RPMI8226 (cell line): Measurements from ENCODE around the gene GYS2.
"Not testable (repeated sequence)": the region's sequence is repeated elsewhere in the genome, so short reads cannot be mapped to it uniquely, and the experiment has no call there.

Experiments
- DNase-seq: peaks from one replicate; pipeline ENCODE4 v3.0.0-alpha.2; 2015

Gene GYS2

DNA sequence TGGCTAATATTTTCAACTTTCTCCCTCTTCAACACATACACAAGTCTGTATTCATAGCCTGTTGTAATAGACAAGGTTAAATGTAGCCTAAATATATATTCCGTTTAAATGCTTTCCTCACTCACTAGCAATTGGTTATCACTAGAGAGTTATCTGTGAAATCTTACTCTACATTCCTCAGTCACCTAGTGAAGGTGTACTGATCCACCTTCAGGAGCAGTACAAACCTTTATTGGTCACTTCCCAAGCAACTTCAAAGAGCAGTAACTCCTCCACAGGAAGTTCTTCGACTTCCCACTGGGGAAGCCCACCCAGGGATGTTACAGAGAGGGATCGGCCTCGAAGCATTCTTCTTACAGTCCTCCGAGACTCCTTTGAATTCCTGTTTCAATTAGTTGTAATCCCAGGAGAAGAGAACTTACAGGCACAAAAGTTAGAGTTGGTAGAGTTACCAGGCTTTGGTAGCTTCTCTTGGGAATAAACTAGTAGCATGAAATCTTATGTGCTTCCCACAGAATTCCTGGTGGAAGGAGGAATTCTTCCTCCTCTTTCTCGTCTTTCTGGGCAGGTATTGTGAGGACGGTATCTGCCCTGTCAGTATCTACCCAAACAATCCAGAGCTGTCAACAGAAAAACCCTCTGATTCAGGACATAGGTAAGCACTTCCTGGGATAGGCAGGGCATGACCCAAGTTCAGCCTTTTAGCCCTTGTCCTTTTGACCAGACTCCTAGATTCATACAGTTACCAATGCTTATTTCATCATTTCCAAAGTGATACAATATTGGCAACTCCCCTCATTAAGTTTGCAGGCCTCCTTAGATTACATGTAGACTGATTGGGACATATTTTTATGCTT lies at the start of gene GYS2:
GYS2 (minus strand) TSS at position 603 of the 857 bp plus-strand sequence; CDS start at position 348, 255 bp downstream.
- DNase-seq, result no peak

DNA sequence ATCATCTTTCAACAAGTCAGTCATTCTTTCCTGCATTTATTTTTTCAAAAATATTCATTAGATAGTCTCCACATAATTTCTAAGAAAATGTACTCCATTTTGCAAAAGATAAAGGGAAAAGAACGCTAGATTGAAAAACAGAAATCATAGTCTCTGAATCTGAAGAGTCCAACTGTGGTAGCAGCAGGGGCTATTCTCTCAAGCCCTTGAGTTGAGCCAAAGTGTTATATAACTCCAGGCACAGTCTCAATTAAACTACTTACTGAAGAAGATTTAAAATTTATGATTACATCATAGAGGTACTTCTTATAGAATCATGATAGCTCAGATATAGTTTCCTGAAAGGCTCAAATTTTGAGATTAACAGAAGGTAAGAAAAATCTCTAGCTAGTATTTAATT lies 47.2 kb upstream of the GYS2 start:
- no peak for DNase-seq

DNA sequence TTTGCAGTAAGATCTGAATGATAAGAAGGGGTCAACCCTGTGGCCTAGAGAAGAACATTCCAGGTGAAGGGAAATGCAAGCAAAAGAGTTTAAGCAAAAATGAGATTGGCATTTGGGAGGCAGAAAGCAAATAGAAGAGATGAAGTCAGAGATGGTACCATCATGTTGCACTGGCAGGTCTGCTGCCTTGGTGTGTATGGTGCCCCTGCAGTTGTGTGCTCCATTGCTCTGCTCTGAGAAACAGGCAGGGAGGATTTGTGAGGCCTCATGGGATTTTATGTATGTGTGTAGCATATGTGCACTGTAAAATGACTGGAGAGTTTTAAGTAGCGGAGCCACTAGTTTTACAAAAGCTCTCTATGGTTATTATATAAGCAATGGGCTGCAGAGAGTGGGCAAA lies 46.4 kb upstream of the GYS2 start:
- no peak for DNase-seq

DNA sequence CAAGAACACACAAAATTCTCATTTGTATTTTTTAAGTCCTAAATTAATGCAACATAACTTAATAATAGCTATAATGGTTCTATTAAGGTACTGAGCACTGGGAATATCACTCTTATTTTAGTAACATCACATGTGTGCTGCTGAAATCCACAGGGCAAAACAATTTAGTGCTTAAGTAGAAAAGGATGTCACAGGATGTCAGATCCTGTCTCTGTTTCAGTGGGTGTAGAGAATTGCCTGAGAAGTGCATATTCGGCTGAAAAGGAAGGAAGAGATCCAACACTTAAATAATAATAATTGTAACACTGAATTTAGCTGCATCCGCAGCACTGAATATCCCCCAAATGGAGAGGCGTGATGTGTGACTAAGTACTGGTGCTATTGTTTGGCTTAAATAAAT lies 44.4 kb upstream of the GYS2 start:
- DNase-seq, result no peak

DNA sequence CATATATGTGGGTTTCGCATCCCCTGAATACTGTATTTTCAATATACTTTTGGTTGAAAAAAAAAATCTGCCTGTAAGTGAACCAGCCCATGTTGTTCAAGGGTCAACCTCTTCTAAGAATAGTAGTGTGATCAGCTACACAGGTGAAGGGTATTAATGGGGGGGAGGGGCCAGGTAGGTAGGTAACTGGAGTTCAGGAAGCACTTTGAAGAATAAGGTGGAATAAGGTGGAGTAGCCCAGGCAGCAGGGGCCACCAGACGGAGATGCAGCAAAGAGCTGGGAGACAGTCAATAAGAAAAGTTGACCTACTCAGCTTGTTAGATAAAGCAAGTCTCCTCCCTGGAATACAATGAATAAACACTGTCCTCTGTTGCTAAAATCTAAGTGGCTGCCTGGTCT lies 43.7 kb upstream of the GYS2 start:
- no peak for DNase-seq

DNA sequence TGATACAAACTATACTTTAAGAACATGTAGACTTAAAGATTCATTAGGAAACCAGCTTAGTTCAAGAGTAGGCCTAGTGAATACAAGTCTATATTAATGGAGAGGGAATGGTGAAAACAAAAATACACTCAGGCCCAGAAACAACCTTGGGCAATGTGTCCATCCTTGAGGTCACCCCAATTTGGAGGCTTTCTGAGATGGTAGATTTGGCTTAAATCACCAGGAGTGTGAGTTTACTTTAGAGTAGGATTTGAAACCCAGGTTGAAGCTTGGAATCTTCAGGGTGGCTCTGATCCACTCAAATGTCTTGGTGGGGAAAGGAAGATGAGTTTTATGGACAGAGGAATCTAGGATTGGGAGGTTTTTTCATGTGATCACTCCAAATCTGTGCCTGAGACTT lies 42.5 kb upstream of the GYS2 start:
- no peak for DNase-seq

DNA sequence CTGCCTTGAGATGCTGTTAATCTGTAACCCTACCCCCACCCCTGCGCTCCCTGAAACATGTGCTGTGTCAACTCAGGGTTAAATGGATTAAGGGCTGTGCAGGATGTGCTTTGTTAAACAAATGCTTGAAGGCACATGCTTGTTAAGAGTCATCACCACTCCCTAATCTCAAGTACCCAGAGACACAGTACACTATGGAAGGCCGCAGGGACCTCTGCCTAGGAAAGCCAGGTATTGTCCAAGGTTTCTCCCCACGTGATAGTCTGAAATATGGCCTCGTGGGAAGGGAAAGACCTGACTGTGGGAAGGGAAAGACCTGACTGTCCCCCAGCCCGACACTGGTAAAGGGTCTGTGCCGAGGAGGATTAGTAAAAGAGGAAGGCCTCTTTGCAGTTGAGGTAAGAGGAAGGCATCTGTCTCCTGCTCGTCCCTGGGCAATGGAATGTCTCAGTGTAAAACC lies 40.4 kb upstream of the GYS2 start:
- not testable (repeated sequence) for DNase-seq

DNA sequence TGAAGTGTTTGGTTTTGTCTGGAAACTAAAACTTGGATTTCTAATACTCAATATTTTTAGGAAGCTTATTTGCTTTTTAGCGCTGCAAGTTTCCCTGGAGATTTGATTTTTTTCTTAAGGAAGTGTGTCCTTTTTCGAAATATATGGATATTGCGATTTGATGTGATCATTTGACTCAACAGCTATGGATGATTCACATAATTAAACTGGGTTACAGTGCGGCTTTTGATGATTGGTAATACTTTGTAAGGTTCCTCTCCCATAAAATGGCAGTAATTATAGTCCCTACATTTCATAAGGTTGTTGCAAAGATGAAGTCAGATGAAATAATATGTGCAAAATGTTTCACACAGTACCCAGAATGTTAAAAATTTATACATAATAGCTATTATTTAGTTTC lies 39.9 kb upstream of the GYS2 start:
- DNase-seq, result no peak

DNA sequence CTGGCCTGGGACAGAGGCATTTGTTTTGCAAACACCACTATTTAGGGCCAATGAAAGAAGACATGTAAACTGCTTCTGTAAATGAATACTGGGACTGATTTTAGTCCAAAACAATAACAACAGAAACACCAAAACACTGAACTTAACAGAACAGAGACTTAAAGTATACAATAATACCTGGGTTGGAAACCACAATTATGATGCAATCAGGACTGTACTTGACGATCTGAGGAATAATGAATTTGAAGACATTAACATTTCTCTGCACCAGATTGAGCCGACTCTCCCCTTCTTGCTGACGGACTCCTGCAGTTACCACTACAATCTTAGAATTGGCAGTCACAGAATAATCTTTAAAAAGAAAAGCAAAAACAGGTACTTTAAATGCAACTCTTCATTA lies 39.1 kb upstream of the GYS2 start:
- no peak for DNase-seq

DNA sequence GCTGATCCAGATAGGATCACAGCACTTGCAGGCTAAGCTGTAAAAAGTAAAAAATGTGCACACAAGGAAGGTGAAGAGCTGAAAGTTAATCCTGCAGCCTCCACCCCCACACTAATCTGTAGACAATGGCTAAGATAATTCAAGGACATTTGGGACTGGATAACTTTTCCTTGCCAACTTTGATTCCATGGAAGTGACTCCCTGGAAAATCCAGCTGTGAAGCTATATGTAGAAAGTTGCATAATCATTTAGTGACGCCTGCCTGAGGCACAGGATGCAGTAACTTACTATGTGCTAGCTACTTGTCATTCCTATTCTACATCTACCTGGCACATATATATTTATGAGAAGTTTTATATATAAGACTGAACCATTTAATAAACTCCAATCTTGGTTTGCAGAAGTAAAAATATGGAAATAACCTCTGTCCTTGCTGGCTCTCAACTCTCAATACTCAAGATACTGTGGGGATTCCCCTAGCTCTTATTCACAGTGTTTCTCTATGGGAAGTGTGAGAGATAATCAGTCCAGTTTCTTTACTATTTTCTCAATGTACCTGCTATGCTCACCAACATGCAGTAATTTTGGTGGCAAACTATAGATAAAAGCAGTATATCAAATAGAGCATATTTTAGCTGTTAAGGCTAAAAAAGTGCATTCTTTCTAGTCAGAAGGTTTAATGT lies 38.2 kb upstream of the GYS2 start:
- no peak for DNase-seq

DNA sequence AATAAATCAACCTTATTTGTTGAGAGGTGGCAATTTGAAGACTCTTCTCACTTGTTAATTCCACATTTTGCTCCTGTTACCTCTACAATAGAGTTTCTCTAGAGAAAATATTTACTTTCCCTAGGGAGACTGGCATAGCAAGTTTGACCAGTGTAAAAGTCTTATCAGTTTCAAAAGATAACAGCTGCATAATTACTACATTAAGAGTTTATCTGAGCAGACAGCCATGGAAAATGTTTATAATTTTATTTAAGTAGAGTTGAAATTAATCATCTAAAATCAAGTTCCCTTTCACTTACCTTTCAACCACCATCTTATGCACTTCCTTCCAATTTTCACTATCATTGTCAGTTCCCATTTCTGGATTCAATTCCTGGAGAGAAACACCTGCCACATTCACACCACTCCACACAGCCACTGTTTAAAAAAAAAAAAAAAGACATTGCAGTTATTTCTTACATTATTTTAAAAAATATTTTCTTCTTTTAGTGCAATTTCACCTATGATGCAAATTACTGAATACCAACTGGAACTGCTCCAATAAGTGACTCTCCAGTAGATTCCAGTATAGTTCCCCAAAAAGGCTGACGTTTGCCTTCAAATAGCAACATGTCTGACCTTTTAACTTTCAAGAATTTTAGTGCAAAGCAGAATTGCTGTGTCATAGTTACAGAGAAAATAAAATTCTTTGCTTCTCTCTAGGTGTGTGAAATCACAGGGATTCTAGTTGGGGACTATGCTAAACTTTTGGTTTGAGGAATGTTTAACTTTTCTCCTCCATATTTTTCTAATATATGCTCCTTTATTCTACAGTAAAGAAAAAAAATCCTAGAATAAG lies 33.6 kb upstream of the GYS2 start:
- DNase-seq, result no peak

DNA sequence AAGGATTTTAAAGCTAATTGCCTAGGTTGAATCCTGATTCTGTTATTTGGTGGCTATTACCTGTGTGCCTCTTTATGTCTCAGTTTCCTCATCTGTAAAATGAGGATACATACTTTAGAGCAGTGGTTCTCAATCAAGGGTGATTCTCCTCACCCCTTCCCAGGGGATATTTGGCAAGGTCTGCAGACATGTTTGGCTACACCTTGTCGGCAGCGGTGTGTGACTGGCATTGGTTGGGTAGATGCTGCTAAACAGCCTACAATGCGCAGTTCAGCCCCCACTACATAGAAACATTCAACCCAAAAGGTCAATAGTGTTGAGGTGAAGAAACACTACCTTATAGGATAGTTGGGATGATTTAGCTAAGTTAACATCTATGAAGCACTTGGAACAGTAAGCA lies 29.6 kb upstream of the GYS2 start:
- no peak for DNase-seq

DNA sequence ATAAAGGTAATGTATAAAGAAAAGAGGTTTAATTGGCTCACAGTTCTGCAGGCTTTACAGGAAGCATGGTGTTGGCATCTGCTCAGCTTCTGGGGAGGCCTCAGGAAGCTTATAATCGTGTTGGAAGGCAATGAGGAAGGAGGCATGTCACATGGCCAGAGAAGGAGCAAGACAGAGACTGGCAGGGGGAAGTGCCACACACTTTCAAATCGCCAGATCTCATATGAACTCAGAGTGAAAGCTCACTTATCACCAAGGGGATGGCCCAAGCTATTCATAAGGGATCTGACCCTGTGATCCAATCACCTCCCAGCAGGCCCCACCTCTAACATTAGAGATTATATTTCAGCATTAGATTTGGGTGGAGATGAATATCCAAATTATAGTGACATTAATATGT lies 26.7 kb upstream of the GYS2 start:
- no peak for DNase-seq

DNA sequence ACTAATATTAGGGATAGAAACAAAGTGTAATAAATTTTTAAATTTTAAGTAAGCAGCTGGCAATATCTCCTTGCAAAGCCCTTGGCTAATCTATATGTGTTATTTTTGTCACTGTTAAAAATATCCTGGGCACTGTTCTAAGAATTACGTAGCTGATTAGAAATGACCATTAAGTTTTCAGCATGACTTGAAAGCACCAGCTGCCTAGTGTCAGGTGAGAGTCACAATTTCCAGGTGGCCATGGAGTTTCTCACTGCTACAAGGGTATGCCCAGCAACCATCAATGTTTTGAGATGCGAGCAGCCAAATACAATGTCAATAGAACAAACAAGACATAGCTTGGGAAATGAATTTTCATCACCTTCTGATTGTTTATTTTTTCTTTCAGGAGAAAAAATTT lies 23.3 kb upstream of the GYS2 start:
- DNase-seq, result no peak

DNA sequence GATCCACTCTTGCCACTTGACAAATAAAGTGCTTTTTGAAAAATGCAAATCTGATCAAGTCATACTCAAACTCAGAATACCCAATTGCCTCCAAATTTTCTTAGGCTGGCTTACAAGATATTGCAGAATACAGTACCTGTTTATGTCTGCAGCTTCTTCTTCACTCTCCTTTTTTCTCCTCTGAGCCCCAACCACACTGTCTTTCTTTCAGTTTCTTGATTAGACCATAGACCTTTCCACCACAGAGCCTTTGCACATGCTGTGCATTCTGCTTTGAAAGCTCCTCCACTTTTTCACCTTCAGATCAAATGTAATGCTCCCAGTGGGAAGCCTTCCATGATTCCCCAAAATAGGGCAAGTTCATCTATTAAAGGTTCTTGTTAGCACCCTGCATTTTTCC lies 13.9 kb upstream of the GYS2 start:
- DNase-seq, result no peak

DNA sequence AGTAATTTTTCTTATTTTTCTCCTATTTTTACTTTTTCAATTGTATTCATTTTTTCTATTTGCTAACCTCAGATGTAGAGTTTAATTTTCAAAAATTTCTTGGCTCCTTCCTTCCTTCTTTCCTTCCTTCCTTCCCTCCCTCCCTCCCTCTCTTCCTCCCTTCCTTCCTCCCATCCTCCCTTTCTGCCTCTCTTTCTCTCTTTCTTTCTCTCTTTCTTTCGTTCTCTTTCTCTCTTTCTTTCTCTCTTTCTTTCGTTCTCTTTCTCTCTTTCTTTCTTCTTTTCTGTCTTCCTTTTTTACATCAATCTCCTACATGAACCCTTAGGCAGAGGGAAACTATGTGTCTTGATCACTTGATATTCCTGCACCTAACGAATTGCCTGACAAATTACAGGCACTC lies 12.4 kb upstream of the GYS2 start:
- no peak for DNase-seq

DNA sequence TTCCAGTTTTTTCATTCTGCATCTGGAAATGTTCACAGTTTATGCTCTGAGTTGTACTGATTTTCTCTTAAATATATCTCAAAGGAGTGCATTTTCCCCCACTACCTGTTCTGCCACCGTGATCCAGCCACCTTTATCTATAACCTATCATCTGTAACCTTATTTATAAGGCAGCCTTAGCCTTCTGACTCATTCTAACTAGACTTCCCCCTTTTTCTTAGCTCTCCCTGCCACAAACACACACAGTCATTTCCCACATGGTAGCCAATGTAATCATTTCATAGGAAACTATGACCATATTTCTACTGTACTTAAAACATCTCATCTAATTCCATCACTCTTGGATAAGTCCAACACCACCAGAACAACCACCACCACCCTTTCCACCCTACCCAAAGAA lies 10.8 kb upstream of the GYS2 start:
- no peak for DNase-seq

DNA sequence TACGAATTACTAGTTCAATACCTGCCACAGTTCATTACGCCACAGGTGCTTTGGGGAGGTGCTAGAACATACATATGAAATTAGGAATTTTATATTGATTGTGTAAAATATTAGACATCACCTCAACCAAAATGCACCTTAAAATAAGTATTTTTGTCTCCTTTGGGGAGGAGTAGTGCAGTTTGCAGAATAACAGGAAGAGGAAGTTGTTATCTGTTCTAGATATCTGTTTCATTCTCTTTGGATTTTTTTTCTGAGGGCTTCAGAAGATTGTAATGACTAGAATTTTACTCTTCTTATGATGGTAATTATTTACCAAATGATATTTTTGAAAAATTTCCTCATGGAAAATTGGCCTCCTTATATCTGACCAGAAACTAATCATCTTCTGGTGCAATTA lies 9.9 kb upstream of the GYS2 start:
- DNase-seq, result no peak

DNA sequence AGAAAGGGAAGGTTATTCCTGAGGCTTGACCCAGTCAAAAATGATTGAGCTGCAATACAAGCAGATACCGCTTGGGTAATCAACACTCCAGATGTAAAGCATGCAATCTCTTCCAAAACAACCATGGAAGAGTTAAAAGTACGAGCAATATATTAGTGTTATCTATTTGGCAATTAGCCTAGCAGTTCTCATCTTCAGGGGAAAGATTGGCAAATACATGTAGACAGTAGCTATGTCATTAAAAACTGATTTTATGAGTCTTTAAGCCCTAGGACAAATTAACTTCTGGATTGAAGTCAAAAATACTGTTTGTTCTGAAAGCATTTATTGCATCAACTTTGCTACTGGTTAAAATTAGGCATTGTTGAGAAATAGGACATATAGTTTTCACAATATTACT lies 9.3 kb upstream of the GYS2 start:
- no peak for DNase-seq

DNA sequence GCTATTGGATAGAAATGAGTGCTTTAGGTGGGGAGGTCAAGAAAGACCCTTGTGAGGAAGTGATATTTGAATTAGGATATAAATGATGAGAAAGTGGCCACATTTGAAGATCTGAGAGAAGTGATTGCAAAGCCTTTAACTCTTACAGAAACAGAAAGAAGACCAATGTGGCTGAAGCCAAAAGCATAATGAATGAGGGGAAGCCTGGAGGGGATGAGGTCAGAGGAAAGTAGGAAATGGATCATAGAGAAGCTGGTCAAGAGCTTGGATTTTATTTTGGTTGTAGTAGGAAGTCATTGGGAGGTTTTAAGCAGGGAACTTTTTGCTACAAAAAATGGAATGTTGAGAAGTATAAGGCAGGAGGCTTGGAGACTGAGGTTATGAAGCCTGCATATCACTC lies 3.5 kb upstream of the GYS2 start:
- DNase-seq, result no peak

DNA sequence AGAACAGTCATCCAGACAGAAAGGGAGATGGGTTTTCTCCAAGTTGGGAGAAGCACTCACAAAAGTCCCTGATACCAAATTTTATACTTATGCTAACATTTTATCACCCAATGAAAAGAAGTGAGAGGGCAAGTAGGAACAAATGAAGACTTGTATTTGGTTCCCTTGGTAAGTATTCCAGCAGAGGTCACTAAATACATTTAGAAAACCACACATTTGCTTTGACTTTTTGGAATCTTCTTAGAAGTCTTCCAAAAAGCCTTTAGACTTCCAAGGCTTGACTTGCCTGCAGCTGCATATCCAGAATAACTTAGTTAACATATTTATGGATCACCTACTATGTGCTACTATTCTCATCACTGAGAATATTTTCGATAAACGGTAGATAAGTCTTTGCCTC lies 3.1 kb upstream of the GYS2 start:
- no peak for DNase-seq

DNA sequence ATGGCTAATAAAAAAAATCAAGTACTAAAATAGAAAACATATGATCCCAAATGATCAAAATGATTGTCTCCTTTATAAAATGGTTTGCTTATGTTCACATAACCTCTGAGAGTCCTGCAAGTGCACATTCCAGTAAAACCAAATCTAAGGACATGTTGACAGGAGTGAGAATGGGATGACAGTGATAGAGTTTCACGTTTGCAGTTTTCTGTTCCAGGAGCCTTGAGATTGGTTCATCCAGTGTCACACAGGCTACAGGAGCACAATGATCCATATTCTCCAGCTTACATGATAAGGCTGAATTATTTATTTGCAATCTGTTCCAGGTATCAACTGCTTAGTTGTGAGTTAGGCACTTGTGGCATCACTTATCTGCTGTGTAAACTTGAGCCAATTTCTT lies 1.5 kb upstream of the GYS2 start:
- DNase-seq, result no peak

DNA sequence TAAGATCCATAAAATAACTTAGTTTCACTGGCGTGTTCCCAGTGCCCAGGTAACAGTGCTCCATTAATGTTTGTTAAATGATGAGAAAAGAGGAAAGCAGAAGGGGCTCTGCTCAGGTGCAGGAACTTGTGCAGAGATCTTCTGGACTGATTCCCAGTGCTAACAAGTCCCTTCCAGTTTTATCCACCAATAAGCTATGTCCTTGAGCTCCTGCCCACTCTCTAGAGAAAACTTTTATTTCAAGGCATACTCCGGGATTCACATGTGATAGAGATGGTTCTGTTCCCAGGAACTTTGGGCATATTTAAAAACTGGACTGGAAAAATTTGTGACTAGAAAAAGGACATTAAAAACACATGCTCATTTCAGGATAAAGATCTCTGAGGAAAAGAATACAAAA lies 1.9 kb downstream of the GYS2 start:
- no peak for DNase-seq

DNA sequence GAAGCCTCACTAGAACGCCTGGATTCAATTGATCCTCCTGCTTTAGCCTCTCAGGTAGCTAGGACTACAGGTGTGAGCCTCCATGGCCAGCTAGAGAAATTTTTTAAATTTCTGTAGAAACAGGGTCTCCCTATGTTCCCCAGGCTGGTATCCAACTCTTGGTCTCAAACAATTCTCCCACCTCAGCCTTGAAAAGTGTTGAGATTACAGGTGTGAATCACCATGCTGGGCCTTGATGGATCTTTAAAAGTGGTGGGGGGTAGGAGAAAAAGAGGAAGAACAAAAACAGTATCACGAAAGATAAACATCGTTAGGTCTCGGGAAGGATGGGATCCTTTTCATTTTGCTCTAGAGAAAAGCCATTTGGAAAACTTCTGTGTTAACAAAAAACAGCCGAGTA lies 4.5 kb downstream of the GYS2 start:
- no peak for DNase-seq
